Neural progenitor cell (in vitro differentiated cells): ENCODE data around the gene CACNA1E.

Experiments
- CTCF ChIP-seq: fragments of 200-600 bp; sonication (generic); IDR thresholded peaks from 2 replicates; pipeline ENCODE4 v1.5.1; 2017; ENCODE audit warnings: antibody characterized with exemption, mild to moderate bottlenecking
- EZH2phosphoT487 ChIP-seq: fragments of 200-600 bp; sonication (generic); IDR thresholded peaks from 2 replicates; pipeline ENCODE4 v1.6.1; 2017; ENCODE audit warnings: antibody characterized with exemption

- TF ChIP-seq CTCF (no peak), EZH2phosphoT487 (no peak)
These were observed 296.0 kb downstream of the CACNA1E start for GRCh38 chr1:181779343-181779742.
